Measurements from ENCODE around the gene C16orf95. TPM values are rescaled to one million over a fixed set of nuclear protein-coding genes. Genes with fewer than 3 reads are reported as not detected.

Gene C16orf95
- total and polyA plus RNA-seq, 4 donors: 2.0 to 6.2 (median 4.6) TPM

- no peak for DNase-seq (ENCODE audit: low spot score)
- Histone ChIP-seq H3K4me1 (ENCODE audit: control insufficient read depth in 4 of 4, insufficient read depth in 4 of 4, low read length in 3 of 4) (no peaks in the 10 kb centered on the region), H3K36me3 (ENCODE audit: control insufficient read depth in 4 of 4, insufficient read depth in 3 of 4, low read depth in 1 of 4, low read length in 3 of 4) (no peaks in the 10 kb centered on the region), H3K27ac (ENCODE audit: low read depth in 1 of 2, low read length in 2 of 2) (no peak overlapping the region), H3K27me3 (ENCODE audit: control insufficient read depth in 4 of 4, insufficient read depth in 4 of 4, low read length in 3 of 4) (no peaks in the 10 kb centered on the region), H3K4me3 (ENCODE audit: low read depth in 1 of 3, low read length in 3 of 3) (no peak overlapping the region), H3K9ac (ENCODE audit: low read depth in 1 of 2, low read length in 2 of 2) (no peak overlapping the region), H3K9me3 (ENCODE audit: control insufficient read depth in 4 of 4, low read length in 3 of 4) (no peaks in the 10 kb centered on the region)
- TF ChIP-seq GABPA (IDR thresholded peaks at IDR 0.05 in 1 of 2, conservative IDR thresholded peaks at IDR 0.05 in 1 of 2): no peak
- no peak for TF ChIP-seq TAF1 (conservative IDR thresholded peaks at IDR 0.05)
- TF ChIP-seq, protein P1, sequence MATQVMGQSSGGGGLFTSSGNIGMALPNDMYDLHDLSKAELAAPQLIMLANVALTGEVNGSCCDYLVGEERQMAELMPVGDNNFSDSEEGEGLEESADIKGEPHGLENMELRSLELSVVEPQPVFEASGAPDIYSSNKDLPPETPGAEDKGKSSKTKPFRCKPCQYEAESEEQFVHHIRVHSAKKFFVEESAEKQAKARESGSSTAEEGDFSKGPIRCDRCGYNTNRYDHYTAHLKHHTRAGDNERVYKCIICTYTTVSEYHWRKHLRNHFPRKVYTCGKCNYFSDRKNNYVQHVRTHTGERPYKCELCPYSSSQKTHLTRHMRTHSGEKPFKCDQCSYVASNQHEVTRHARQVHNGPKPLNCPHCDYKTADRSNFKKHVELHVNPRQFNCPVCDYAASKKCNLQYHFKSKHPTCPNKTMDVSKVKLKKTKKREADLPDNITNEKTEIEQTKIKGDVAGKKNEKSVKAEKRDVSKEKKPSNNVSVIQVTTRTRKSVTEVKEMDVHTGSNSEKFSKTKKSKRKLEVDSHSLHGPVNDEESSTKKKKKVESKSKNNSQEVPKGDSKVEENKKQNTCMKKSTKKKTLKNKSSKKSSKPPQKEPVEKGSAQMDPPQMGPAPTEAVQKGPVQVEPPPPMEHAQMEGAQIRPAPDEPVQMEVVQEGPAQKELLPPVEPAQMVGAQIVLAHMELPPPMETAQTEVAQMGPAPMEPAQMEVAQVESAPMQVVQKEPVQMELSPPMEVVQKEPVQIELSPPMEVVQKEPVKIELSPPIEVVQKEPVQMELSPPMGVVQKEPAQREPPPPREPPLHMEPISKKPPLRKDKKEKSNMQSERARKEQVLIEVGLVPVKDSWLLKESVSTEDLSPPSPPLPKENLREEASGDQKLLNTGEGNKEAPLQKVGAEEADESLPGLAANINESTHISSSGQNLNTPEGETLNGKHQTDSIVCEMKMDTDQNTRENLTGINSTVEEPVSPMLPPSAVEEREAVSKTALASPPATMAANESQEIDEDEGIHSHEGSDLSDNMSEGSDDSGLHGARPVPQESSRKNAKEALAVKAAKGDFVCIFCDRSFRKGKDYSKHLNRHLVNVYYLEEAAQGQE (IDR thresholded peaks at IDR 0.05): no peak
- TF ChIP-seq, protein P2, sequence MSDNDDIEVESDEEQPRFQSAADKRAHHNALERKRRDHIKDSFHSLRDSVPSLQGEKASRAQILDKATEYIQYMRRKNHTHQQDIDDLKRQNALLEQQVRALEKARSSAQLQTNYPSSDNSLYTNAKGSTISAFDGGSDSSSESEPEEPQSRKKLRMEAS (IDR thresholded peaks at IDR 0.05): no peak
- WGBS: 83% methylated on average over 16 of the region's 16 CpGs
These were observed 41.0 kb downstream of the C16orf95 start for GRCh38 chr16:87276091-87276701.

- WGBS: 95% methylated on average over 4 of the region's 4 CpGs
- Histone ChIP-seq H3K4me1 (ENCODE audit: control insufficient read depth in 4 of 4, insufficient read depth in 4 of 4, low read length in 3 of 4) (no peaks in the 10 kb centered on the region), H3K27me3 (ENCODE audit: control insufficient read depth in 4 of 4, insufficient read depth in 4 of 4, low read length in 3 of 4) (no peaks in the 10 kb centered on the region), H3K9me3 (ENCODE audit: control insufficient read depth in 4 of 4, low read length in 3 of 4) (no peaks in the 10 kb centered on the region), H3K27ac (ENCODE audit: low read depth in 1 of 2, low read length in 2 of 2) (no peak overlapping the region), H3K36me3 (ENCODE audit: control insufficient read depth in 4 of 4, insufficient read depth in 3 of 4, low read depth in 1 of 4, low read length in 3 of 4) (no peaks in the 10 kb centered on the region), H3K4me3 (ENCODE audit: low read depth in 1 of 3, low read length in 3 of 3) (no peak overlapping the region), H3K9ac (ENCODE audit: low read depth in 1 of 2, low read length in 2 of 2) (no peak overlapping the region)
- no peak for DNase-seq (ENCODE audit: low spot score)
- no peak for TF ChIP-seq NR2F2 (IDR thresholded peaks at IDR 0.05)
- no peak for TF ChIP-seq FOXA2 (IDR thresholded peaks at IDR 0.05)
- TF ChIP-seq TAF1 (conservative IDR thresholded peaks at IDR 0.05): no peak
- TF ChIP-seq YY1 (IDR thresholded peaks at IDR 0.05): no peak
- TF ChIP-seq CTCF (IDR thresholded peaks at IDR 0.05; ENCODE audit: low read depth, low read length, missing input control): no peak
- TF ChIP-seq, protein P2 (IDR thresholded peaks at IDR 0.05): no peak
- no peak for TF ChIP-seq FOXA1 (IDR thresholded peaks at IDR 0.05)
- no peak for TF ChIP-seq EGR1 (IDR thresholded peaks at IDR 0.05; ENCODE audit: low read depth in 2 of 2)
- TF ChIP-seq, protein P1 (IDR thresholded peaks at IDR 0.05): no peak
- TF ChIP-seq GABPA (IDR thresholded peaks at IDR 0.05 in 1 of 2, conservative IDR thresholded peaks at IDR 0.05 in 1 of 2): no peak
- no peak for TF ChIP-seq RAD21 (IDR thresholded peaks at IDR 0.05)
- TF ChIP-seq HNF4G (IDR thresholded peaks at IDR 0.05): no peak
- no peak for TF ChIP-seq JUND (IDR thresholded peaks at IDR 0.05)
- no peak for TF ChIP-seq SP1 (IDR thresholded peaks at IDR 0.05)
- TF ChIP-seq RXRA (IDR thresholded peaks at IDR 0.05): no peak
- no peak for TF ChIP-seq ATF3 (IDR thresholded peaks at IDR 0.05)
- TF ChIP-seq HNF4A (conservative IDR thresholded peaks at IDR 0.05): no peak
- TF ChIP-seq ZBTB33 (IDR thresholded peaks at IDR 0.05): no peak
These were observed 42.4 kb downstream of the C16orf95 start for GRCh38 chr16:87274794-87275193.

All from liver (tissue), 9 donors.